ENCODE data around the gene PDZD2. TPM values are rescaled to one million over a fixed set of nuclear protein-coding genes. Genes with fewer than 3 reads are reported as not detected.
"Not testable (repeated sequence)": the region's sequence is repeated elsewhere in the genome, so short reads cannot be mapped to it uniquely, and the experiment has no call there.

The PDZD2 gene
- total and polyA plus RNA-seq, 2 donors (not counting 3 experiments of a cell fraction or from before 2014, with no cell fraction given) = 0.66 to 6.9 TPM

DNA sequence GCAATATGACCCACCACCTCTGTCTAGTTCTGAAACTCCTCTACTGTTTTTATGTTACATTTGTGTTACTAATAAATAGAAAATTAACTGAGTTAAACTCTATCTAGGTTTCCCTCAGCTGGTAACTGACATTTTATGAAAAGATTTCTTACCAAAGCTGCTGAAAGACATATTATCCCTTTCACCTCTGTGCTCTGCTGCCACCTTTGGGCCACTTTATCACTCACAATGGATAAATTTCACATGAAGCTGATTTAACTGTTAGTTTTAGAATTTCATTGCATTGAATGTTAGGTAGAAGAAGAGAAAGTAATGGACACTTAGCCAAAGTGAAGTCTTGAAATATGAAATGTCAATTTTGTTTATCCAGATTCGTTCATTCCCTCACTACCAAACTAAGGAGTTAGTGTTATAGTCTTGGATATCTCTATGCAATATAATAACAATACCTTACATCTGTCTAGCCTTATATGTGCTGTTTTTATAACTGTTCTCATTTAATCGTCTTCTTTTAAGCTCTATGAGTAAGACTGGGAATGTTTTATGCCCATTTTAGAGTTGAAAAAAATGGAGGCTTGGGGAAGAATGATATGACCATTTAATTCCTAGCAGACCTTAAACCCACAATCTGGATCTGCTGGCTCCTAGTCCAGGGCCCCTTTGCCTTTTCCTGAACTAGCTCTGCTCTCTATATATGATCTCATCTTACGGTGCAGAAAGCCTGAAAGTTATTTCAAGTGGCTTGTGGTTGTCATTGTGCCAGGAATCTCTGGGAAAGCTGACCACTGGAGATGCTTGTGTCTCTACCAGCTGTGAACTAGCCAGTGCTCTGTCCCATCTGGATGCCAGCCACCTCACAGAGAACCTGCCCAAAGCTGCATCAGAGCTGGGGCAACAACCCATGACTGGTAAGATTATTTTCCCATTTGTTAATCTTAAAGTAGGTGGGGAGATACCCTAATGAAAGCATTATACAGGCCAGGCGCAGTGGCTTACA lies 438.1 kb downstream of the PDZD2 start:
- peak; percentile 80 for FAIRE-seq
- Histone ChIP-seq H3K4me1 (ENCODE audit: control insufficient read depth, extremely low read depth, insufficient read depth, low read length) (no peaks in the 10 kb centered on the region), H3K79me2 (ENCODE audit: control insufficient read depth, insufficient read depth, low read length) (no peaks in the 10 kb centered on the region), H3K9me1 (replicated peaks; ENCODE audit: control insufficient read depth, extremely low read depth, insufficient read depth, low read length) (no peaks in the 10 kb centered on the region), H3K4me3 (replicated peaks in 1 of 3; ENCODE audit: insufficient read depth in 1 of 3, low read depth in 1 of 3, low read length in 3 of 3) (no peak overlapping the region), H3K9ac (replicated peaks; ENCODE audit: extremely low read depth, insufficient read depth, low read length) (no peak overlapping the region), H3K27ac (ENCODE audit: insufficient read depth, low read depth, low read length) (no peak overlapping the region), H3K36me3 (ENCODE audit: control insufficient read depth in 2 of 2, extremely low read depth in 1 of 2, insufficient read depth in 2 of 2, low read length in 2 of 2) (no peaks in the 10 kb centered on the region), H3K27me3 (ENCODE audit: control insufficient read depth in 2 of 2, insufficient read depth in 2 of 2, low read length in 2 of 2) (no peaks in the 10 kb centered on the region), H3K9me3 (replicated peaks; ENCODE audit: control insufficient read depth, insufficient read depth, low read length) (no peaks in the 10 kb centered on the region), H3K4me2 (ENCODE audit: insufficient read depth, low read length) (no peak overlapping the region), H2AFZ (ENCODE audit: low read depth, low read length) (no peak overlapping the region), H4K20me1 (replicated peaks; ENCODE audit: control insufficient read depth, extremely low read depth, insufficient read depth, low read length) (no peaks in the 10 kb centered on the region)
- TF ChIP-seq, protein P1, sequence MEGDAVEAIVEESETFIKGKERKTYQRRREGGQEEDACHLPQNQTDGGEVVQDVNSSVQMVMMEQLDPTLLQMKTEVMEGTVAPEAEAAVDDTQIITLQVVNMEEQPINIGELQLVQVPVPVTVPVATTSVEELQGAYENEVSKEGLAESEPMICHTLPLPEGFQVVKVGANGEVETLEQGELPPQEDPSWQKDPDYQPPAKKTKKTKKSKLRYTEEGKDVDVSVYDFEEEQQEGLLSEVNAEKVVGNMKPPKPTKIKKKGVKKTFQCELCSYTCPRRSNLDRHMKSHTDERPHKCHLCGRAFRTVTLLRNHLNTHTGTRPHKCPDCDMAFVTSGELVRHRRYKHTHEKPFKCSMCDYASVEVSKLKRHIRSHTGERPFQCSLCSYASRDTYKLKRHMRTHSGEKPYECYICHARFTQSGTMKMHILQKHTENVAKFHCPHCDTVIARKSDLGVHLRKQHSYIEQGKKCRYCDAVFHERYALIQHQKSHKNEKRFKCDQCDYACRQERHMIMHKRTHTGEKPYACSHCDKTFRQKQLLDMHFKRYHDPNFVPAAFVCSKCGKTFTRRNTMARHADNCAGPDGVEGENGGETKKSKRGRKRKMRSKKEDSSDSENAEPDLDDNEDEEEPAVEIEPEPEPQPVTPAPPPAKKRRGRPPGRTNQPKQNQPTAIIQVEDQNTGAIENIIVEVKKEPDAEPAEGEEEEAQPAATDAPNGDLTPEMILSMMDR (IDR thresholded peaks at IDR 0.05; ENCODE audit: extremely low read depth in 1 of 2, insufficient read depth in 1 of 2, low read depth in 1 of 2, low read length in 2 of 2) = peak; percentile 49 to 61
- TF ChIP-seq FOS (IDR thresholded peaks at IDR 0.05; ENCODE audit: borderline replicate concordance, insufficient read depth, low read length) (no peak), EZH2 (IDR thresholded peaks at IDR 0.05; ENCODE audit: borderline replicate concordance, low read depth, low read length, severe bottlenecking) (no peak), GATA2 (IDR thresholded peaks at IDR 0.05; ENCODE audit: insufficient read depth, insufficient read length, low read depth, low read length) (no peak), MAX (IDR thresholded peaks at IDR 0.05; ENCODE audit: insufficient read depth, insufficient read length) (no peak), POLR2A (IDR thresholded peaks at IDR 0.05; ENCODE audit: low read depth, low read length) (no peak)
- no TSS peak for BruUV-seq (replicated peaks)
- CTCF ChIA-PET = interaction anchor here (0.5 to 3.5 kb wide), 58 partner anchors 10 to 1949 kb away, joined by 3 to 189 read pairs (median 4); partner anchors contain the start of genes C5orf22, DROSHA and PDZD2
- DNase-seq (ENCODE audit: low read depth, low spot score) = peak; percentile 74
- intact Hi-C loops (cut with micrococcal nuclease) (loop anchor here (1.0 kb wide), 4 partner anchors 148 to 496 kb away; no protein-coding TSS in a partner anchor), dilution Hi-C loops (cut with MboI; ENCODE audit: extremely low pct_ligation_motif_present, low sequenced_read_pairs) (no loop called here)
- POLR2A ChIA-PET = interaction anchor here (0.6 kb wide), 1 partner anchor 48 kb away, joined by 6 read pairs; no protein-coding TSS in a partner anchor

- H3K36me3 ChIP-seq (ENCODE audit: control insufficient read depth in 2 of 2, extremely low read depth in 1 of 2, insufficient read depth in 2 of 2, low read length in 2 of 2); H3K4me3 ChIP-seq (replicated peaks in 1 of 3; ENCODE audit: insufficient read depth in 1 of 3, low read depth in 1 of 3, low read length in 3 of 3); H3K4me2 ChIP-seq (ENCODE audit: insufficient read depth, low read length); H3K27me3 ChIP-seq (ENCODE audit: control insufficient read depth in 2 of 2, insufficient read depth in 2 of 2, low read length in 2 of 2); H3K9me3 ChIP-seq (replicated peaks; ENCODE audit: control insufficient read depth, insufficient read depth, low read length); intact Hi-C loops (cut with micrococcal nuclease); BruUV-seq (replicated peaks); H4K20me1 ChIP-seq (replicated peaks; ENCODE audit: control insufficient read depth, extremely low read depth, insufficient read depth, low read length); POLR2A ChIA-PET; dilution Hi-C loops (cut with MboI; ENCODE audit: extremely low pct_ligation_motif_present, low sequenced_read_pairs); H2AFZ ChIP-seq (ENCODE audit: low read depth, low read length); H3K79me2 ChIP-seq (ENCODE audit: control insufficient read depth, insufficient read depth, low read length); H3K4me1 ChIP-seq (ENCODE audit: control insufficient read depth, extremely low read depth, insufficient read depth, low read length); H3K27ac ChIP-seq (ENCODE audit: insufficient read depth, low read depth, low read length); H3K9ac ChIP-seq (replicated peaks; ENCODE audit: extremely low read depth, insufficient read depth, low read length); FAIRE-seq; H3K9me1 ChIP-seq (replicated peaks; ENCODE audit: control insufficient read depth, extremely low read depth, insufficient read depth, low read length); DNase-seq (ENCODE audit: low read depth, low spot score): not testable (repeated sequence)
- CTCF ChIA-PET = interaction anchor here (0.6 to 1.2 kb wide), 2 partner anchors 14 to 1902 kb away, joined by 3 to 4 read pairs; no protein-coding TSS in a partner anchor
Measured at GRCh38 chr5:32078855-32079254, 439.9 kb downstream of the PDZD2 start.

DNA sequence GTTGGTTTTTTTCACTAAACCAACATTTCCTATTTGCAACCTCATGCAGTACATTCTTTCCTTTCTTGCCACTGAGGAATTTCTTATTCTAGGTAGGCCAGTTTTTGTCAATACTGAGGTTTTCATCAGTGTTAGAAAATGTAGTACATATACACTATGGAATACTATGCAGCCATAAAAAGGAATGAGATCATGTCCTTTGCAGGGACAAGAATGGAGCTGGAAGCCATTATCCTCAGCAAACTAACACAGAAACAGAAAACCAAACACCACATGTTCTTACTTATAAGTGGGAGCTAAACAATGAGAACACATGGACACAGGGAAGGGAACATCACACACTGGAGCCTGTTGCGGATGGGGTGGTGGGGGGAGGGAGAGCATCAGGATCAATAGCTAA lies 441.6 kb downstream of the PDZD2 start:
- FAIRE-seq; H3K9me1 ChIP-seq (replicated peaks; ENCODE audit: control insufficient read depth, extremely low read depth, insufficient read depth, low read length); BruUV-seq (replicated peaks); H3K27me3 ChIP-seq (ENCODE audit: control insufficient read depth in 2 of 2, insufficient read depth in 2 of 2, low read length in 2 of 2); H3K36me3 ChIP-seq (ENCODE audit: control insufficient read depth in 2 of 2, extremely low read depth in 1 of 2, insufficient read depth in 2 of 2, low read length in 2 of 2); H2AFZ ChIP-seq (ENCODE audit: low read depth, low read length); H3K4me3 ChIP-seq (replicated peaks in 1 of 3; ENCODE audit: insufficient read depth in 1 of 3, low read depth in 1 of 3, low read length in 3 of 3); H3K4me2 ChIP-seq (ENCODE audit: insufficient read depth, low read length); H3K9me3 ChIP-seq (replicated peaks; ENCODE audit: control insufficient read depth, insufficient read depth, low read length); intact Hi-C loops (cut with micrococcal nuclease); dilution Hi-C loops (cut with MboI; ENCODE audit: extremely low pct_ligation_motif_present, low sequenced_read_pairs); H4K20me1 ChIP-seq (replicated peaks; ENCODE audit: control insufficient read depth, extremely low read depth, insufficient read depth, low read length); H3K27ac ChIP-seq (ENCODE audit: insufficient read depth, low read depth, low read length); H3K79me2 ChIP-seq (ENCODE audit: control insufficient read depth, insufficient read depth, low read length); DNase-seq (ENCODE audit: low read depth, low spot score); H3K9ac ChIP-seq (replicated peaks; ENCODE audit: extremely low read depth, insufficient read depth, low read length); H3K4me1 ChIP-seq (ENCODE audit: control insufficient read depth, extremely low read depth, insufficient read depth, low read length): not testable (repeated sequence)
- CTCF ChIA-PET = interaction anchor here (1.4 to 1.8 kb wide), 2 partner anchors 12 to 255 kb away, joined by 4 to 7 read pairs; no protein-coding TSS in a partner anchor
- POLR2A ChIA-PET = interaction anchor here (0.7 kb wide), 1 partner anchor 71 kb away, joined by 3 read pairs; no protein-coding TSS in a partner anchor

Measured in endothelial cell of umbilical vein (primary cell).